Large intestine (tissue), 12 donors: ENCODE measurements around the gene CDKN2C. TPM values are rescaled to one million over a fixed set of nuclear protein-coding genes. Genes with fewer than 3 reads are reported as not detected.
"Not testable (repeated sequence)": the region's sequence is repeated elsewhere in the genome, so short reads cannot be mapped to it uniquely, and the experiment has no call there.

Experiments used
- DNase-seq, 2 donors: peaks; one replicate each; pipeline versions ENCODE4 v3.0.0 to v3.0.0-alpha.2; 2013
- H3K27ac ChIP-seq: one replicate; pipeline ENCODE4 v1.5.1; 2013; ENCODE audit warnings: low read length
- H3K27me3 ChIP-seq: 2 replicates; pipeline ENCODE4 v1.6.1; 2013; ENCODE audit warnings: low read length; ENCODE audit not compliant: control insufficient read depth, insufficient read depth
- H3K36me3 ChIP-seq: 2 replicates; pipeline ENCODE4 v1.6.1; 2013; ENCODE audit warnings: low read length; ENCODE audit not compliant: control insufficient read depth, insufficient read depth
- H3K4me1 ChIP-seq: one replicate; pipeline ENCODE4 v1.6.1; 2013; ENCODE audit warnings: low read length; ENCODE audit not compliant: control insufficient read depth, insufficient read depth
- H3K4me3 ChIP-seq: one replicate; pipeline ENCODE4 v1.5.1; 2013; ENCODE audit warnings: low read length
- H3K9me3 ChIP-seq: one replicate; pipeline ENCODE4 v1.6.1; 2013; ENCODE audit warnings: mild to moderate bottlenecking, low read depth, low read length, moderate library complexity; ENCODE audit not compliant: control insufficient read depth
- WGBS: methylation state at CpG from one replicate; pipeline ENCODE4 v1.1.5; 2013; ENCODE audit warnings: low lambda C conversion rate; ENCODE audit not compliant: insufficient coverage; 5-methylcytosine and 5-hydroxymethylcytosine counted together
- long read RNA-seq, 11 donors: transcript quantifications; one replicate each; lab custom pipeline, GENCODE V29; 2026
- polyA plus RNA-seq: library from polyadenylated mRNA; unstranded; fragments of 120-200 nt; gene quantifications from one replicate; pipeline ENCODE4 v1.2.1, GENCODE V29; 2013

The CDKN2C gene
- 5.2 TPM for polyA plus RNA-seq
- long read RNA-seq, donor 1, partial matches to known transcripts, result 0 of 1 reads
- long read RNA-seq, donor 1, other reads (novel, unspliced or antisense), result 0 of 1 reads
- long read RNA-seq, donor 2, partial matches to known transcripts, result 0 of 6 reads
- long read RNA-seq, donor 2, other reads (novel, unspliced or antisense), result 0 of 6 reads
- long read RNA-seq, donor 3, result 0 reads
- long read RNA-seq, donor 4, partial matches to known transcripts, result 0 of 1 reads
- long read RNA-seq, donor 4, other reads (novel, unspliced or antisense), result 0 of 1 reads
- long read RNA-seq, donor 5, partial matches to known transcripts, result 0 of 1 reads
- long read RNA-seq, donor 5, other reads (novel, unspliced or antisense), result 0 of 1 reads
- long read RNA-seq, donor 6, partial matches to known transcripts, result 0 of 1 reads
- long read RNA-seq, donor 6, other reads (novel, unspliced or antisense), result 0 of 1 reads
- long read RNA-seq, donor 7, partial matches to known transcripts, result 0 of 2 reads
- long read RNA-seq, donor 7, other reads (novel, unspliced or antisense), result 0 of 2 reads
- long read RNA-seq, donor 8, partial matches to known transcripts, result 0 of 2 reads
- long read RNA-seq, donor 8, other reads (novel, unspliced or antisense), result 0 of 2 reads
- long read RNA-seq, donor 9, partial matches to known transcripts, result 0 of 1 reads
- long read RNA-seq, donor 9, other reads (novel, unspliced or antisense), result 0 of 1 reads
- long read RNA-seq, donor 10, partial matches to known transcripts, result 0 of 1 reads
- long read RNA-seq, donor 10, other reads (novel, unspliced or antisense), result 0 of 1 reads
- long read RNA-seq, donor 11, partial matches to known transcripts, result 0 of 1 reads
- long read RNA-seq, donor 11, other reads (novel, unspliced or antisense), result 0 of 1 reads

DNA sequence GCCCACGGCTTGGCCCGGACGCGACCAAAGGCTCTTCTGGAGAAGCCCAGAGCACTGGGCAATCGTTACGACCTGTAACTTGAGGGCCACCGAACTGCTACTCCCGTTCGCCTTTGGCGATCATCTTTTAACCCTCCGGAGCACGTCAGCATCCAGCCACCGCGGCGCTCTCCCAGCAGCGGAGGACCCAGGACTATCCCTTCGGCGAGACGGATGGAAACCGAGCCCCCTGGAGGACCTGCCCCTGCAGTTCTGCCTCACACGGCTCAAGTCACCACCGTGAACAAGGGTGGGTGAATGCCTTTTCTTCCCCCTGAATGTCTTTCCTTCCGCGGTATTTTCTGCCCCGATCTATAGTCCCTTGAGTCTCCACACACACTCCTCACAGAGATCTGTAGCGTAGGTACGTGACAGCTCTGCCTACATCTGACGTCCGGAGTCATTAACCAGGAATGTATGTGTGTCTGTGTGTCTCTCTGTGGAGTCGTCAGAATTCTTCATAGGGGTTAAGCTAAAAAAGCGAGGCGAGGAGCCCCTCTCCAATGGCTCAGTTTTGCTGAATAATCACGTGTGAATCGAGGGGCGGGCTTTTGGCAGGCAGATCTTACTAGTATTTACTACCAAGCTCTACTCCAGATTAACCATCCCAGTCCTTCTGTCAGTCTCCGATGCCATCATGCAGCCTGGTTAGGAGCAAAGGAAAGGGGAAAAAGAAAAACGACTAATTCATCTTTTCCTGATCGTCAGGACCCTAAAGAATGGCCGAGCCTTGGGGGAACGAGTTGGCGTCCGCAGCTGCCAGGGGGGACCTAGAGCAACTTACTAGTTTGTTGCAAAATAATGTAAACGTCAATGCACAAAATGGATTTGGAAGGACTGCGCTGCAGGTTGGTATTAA lies at the start of gene CDKN2C:
CDKN2C (plus strand) TSS at position 635 of the 898 bp plus-strand sequence; CDS start at position 759, 124 bp downstream.
- Histone ChIP-seq H3K4me3 (peak within 1 kb of the TSS; percentile 63), H3K27me3 (peaks cover 41% of the 10 kb centered on the region), H3K36me3 (no peaks in the 10 kb centered on the region), H3K4me1 (peaks cover 6% of the 10 kb centered on the region), H3K27ac (peak within 1 kb of the TSS; percentile 71), H3K9me3 (no peaks in the 10 kb centered on the region)
- DNase-seq, result peak; percentile 26 to 69
- WGBS, result 0% methylated on average over 4 of the region's 44 CpGs

DNA sequence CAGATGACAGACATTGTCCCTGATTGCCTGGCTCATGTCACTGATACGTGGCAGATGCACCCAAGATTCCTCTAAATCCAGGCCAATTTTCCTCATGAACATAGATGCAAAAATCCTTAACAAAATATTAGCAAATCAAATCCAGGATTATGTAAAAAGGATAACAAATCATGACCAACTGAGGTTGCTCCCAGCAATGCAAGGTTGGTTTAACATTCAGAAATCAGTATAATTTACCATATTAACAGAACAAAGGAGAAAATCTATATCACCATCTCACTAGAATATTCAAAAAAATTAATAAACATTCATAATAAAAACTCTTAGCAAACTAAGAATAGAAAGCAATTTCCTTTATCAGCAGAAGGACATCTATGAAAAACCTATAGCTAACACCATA lies 49.6 kb upstream of the CDKN2C start:
- no peaks in the 10 kb centered on the region for H3K4me1 ChIP-seq
- no peak overlapping the region for H3K4me3 ChIP-seq
- no peaks in the 10 kb centered on the region for H3K36me3 ChIP-seq
- H3K27ac ChIP-seq, result no peak overlapping the region
- no CpG with 5 or more reads among the region's 1 CpG for WGBS
- no peak for DNase-seq
- H3K9me3 ChIP-seq, result peaks cover 17% of the 10 kb centered on the region
- no peaks in the 10 kb centered on the region for H3K27me3 ChIP-seq

DNA sequence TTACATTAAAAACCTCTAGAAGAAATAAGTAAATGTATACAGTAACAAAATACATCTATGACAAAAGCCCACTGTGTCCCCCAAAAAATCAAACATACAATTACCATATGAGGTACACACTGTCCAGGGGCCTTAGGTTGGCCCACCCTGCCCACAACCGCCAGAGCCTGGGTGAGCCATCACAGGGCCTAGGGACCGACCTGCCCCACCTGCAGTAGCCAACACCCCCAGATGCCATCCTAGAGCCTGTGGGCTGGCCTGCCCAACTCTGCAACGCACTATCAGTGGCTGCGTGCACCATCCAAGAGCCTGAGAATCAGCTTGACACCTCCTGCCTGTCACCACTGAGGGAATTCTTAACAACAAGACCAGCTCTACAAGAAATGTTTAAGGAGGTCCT lies 49.0 kb upstream of the CDKN2C start:
- Histone ChIP-seq H3K36me3 (no peaks in the 10 kb centered on the region), H3K9me3 (peaks cover 17% of the 10 kb centered on the region), H3K4me1 (no peaks in the 10 kb centered on the region), H3K27ac (no peak overlapping the region), H3K27me3 (no peaks in the 10 kb centered on the region), H3K4me3 (no peak overlapping the region)
- no CpG with 5 or more reads among the region's 4 CpGs for WGBS
- DNase-seq, result no peak

DNA sequence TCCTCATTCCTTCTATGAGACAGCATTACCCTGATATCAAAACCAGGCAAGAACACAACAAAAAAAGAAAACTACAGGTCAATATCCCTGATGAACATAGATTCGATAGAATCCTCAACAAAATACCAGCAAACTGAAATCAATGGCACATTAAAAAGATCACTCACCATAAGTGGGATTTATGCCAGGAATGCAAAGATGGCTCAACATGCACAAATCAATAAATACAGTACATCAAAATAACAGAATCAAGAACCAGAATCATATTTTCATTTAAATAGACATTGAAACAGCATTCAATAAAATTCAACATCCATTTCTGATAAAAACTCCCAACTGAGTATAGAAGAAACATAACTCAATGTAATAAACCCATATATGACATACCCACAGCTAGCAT lies 46.5 kb upstream of the CDKN2C start:
- H3K4me3 ChIP-seq, result no peak overlapping the region
- WGBS, result 100% methylated on average over 1 of the region's 1 CpG

DNA sequence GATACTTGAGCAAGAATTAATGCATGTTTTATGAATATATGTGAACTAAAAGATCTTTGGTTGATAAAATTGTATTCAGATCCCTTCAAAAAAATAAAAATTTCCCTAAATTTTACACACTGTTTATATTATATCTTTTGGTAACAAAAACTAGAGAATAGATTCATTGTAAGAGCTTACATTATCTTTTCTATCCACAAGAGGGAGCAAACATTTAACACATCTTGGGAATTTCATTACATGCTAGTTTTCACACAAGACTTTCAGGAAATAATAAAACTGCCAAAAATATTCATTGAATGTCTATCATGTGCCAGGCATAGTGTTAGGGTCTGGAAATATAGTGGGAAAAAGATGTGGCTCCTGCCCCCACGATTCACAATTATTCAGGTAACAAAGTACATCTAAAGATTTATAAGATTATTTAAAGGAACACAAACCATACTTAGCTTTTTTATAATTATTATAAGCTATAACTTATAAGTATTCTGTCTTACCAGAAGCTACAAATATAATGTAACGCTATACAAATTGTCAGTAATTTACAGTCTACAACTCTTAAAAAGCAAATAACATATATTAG lies 40.6 kb upstream of the CDKN2C start:
- no peak overlapping the region for H3K4me3 ChIP-seq
- peaks cover 4% of the 10 kb centered on the region for H3K9me3 ChIP-seq
- no peak overlapping the region for H3K27ac ChIP-seq
- H3K36me3 ChIP-seq, result no peaks in the 10 kb centered on the region
- 55% methylated on average over 2 of the region's 2 CpGs for WGBS
- peak in 1 of 2 donors; percentile 17 for DNase-seq
- no peaks in the 10 kb centered on the region for H3K4me1 ChIP-seq
- no peaks in the 10 kb centered on the region for H3K27me3 ChIP-seq

More for the DNA sequence above, 46.5 kb upstream of the CDKN2C start:
- Histone ChIP-seq H3K36me3 (no peaks in the 10 kb centered on the region), H3K27me3 (no peaks in the 10 kb centered on the region), H3K27ac (no peak overlapping the region), H3K4me1 (no peaks in the 10 kb centered on the region), H3K9me3 (peaks cover 17% of the 10 kb centered on the region)
- no peak for DNase-seq

DNA sequence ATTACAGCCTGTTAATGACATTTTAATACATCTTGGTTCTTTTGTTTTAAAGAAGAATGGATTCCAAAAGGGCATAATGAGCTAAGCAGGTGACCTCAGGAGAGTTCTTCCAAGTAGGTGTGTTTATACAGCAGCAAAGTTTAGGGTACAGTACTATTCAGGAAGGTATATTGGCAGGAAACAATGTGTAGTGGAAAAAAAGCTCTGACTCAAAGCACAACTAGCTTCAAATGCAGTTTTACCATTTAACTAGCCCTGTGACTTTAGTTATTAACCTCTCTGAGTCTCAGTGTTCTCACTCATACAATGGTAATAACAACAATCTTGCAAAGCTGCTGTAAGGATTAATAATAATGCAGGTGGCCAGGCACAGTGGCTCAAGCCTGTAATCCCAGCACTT lies 39.9 kb upstream of the CDKN2C start:
- H3K9me3 ChIP-seq, result no peaks in the 10 kb centered on the region
- no peaks in the 10 kb centered on the region for H3K27me3 ChIP-seq
- H3K4me1 ChIP-seq, result no peaks in the 10 kb centered on the region
- H3K4me3 ChIP-seq, result no peak overlapping the region
- H3K27ac ChIP-seq, result no peak overlapping the region
- no peak for DNase-seq
- no peaks in the 10 kb centered on the region for H3K36me3 ChIP-seq

DNA sequence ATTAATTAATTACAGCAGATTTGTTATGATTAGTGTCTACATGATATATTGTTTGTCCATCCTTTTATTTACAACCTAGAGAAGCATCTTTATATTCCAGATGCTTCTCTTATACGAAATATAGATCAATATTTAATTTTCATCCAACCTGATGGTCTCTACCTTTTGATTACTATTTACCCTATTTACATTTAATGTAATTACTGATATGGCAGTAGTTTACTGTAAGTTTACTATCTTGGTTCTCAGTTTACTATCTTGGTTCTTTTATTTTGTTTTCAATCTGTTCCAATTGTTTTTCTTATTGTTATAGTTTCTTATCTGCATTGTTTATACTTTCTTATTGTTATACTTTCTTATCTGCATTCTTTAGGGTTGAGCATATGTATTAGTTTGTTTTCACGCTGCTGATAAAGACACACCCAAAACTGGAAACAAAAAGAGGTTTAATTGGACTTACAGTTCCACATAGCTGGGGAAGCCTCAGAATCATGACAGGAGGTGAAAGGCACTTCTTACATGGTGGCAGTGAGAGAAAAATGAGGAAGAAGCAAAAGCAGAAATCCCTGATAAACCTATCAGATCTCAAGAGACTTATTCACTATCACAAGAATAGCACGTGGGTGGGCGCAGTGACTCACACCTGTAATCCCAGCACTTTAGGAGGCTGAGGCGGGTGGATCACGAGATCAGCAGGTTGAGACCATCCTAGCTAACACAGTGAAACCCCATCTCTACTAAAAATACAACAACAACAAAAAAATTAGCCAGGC lies 38.9 kb upstream of the CDKN2C start:
- 100% methylated on average over 1 of the region's 6 CpGs for WGBS
- H3K9me3 ChIP-seq, result no peaks in the 10 kb centered on the region
- H3K36me3 ChIP-seq, result no peaks in the 10 kb centered on the region
- no peak overlapping the region for H3K27ac ChIP-seq
- H3K4me3 ChIP-seq, result no peak overlapping the region
- no peaks in the 10 kb centered on the region for H3K4me1 ChIP-seq
- H3K27me3 ChIP-seq, result no peaks in the 10 kb centered on the region
- no peak for DNase-seq

DNA sequence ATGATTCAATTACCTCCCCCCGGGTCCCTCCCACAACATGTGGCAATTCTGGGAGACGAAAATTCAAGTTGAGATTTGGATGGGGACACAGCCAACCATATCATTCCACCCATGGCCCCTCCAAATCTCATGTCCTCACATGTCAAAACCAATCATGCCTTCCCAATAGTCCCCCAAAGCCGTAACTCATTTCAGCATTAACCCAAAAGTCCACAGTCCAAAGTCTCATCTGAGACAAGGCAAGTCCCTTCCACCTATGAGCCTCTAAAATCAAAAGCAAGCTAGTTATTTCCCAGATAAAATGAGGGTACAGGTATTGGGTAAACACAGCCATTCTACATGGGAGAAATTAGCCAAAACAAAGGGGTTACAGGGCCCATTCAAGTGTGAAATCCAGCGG lies 38.0 kb upstream of the CDKN2C start:
- WGBS, result no CpG with 5 or more reads among the region's 4 CpGs
- DNase-seq, result not testable (repeated sequence)

DNA sequence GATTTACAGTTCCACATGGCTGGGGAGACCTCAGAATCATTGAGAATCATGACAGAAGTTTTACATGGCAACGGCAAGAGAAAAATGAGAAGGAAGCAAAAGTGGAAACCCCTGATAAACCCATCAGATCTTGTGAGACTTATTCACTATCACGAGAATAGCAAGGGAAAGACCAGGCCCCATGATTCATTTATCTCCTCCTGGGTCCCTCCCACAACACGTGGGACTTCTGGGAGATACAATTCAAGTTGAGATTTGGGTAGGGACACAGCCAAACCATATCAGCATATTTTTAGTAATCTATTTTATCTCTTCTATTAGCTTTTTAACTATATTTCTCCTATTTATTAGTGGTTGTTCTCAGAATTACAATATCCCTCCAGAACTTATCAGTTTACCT lies 36.3 kb upstream of the CDKN2C start:
- not testable (repeated sequence) for H3K36me3 ChIP-seq, H3K27me3 ChIP-seq, H3K4me3 ChIP-seq, DNase-seq, H3K27ac ChIP-seq, H3K4me1 ChIP-seq, H3K9me3 ChIP-seq
- no CpG with 5 or more reads among the region's 3 CpGs for WGBS

More for the DNA sequence above, 38.0 kb upstream of the CDKN2C start:
- H3K4me1 ChIP-seq, H3K36me3 ChIP-seq, H3K4me3 ChIP-seq, H3K27ac ChIP-seq, H3K27me3 ChIP-seq, H3K9me3 ChIP-seq: not testable (repeated sequence)
